ENCODE data around the gene NOL12. TPM values are rescaled to one million over a fixed set of nuclear protein-coding genes. Genes with fewer than 3 reads are reported as not detected.

The NOL12 gene

DNA sequence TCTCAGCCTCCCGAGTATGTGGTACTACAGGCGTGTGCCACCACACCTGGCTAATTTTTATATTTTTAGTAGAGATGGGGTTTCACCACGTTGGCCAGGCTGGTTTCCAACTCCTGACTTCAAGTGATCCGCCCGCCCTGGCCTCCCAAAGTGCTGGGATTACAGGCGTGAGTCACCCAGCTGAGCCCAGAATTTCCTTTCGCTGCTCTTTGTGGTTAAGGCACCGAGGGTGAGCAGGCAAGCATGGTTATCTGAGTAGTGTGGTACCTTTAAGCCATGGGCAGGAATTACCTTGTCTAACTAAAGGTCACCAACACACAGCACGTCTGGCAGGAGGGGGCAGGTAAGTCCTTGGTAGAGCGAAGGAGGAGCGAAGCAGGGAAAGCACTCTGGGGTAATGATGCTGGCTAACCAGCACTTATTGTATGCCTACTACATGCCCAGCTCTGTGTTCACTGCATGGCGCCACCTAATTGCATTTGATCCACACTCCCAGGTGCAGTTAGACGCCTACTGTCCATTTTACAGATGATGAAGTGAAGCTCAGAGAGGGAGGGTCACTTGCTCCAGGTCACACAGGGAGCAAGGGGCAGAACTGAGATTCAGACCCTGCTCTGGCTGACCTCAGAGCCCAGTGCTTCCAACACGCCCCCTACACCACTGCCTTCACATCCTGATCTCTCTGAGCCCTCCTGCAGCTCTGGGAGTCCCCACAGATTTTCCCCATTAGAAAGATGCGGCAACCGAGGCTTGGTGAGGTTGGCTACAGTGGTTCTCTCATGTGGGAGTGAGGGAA, 56.4 kb downstream of the NOL12 start:
- H3K79me1 ChIP-seq (replicated peaks; ENCODE audit: low read length, poor library complexity, severe bottlenecking) = peaks cover 6% of the 10 kb centered on the region

More for the DNA sequence above, 56.4 kb downstream of the NOL12 start:
- DNase-seq = peak; percentile 94
- peak overlapping the region in 1 of 2 experiments; percentile 49 for H3K14ac ChIP-seq (ENCODE audit: low read length in 2 of 2)
- H3K18ac ChIP-seq (ENCODE audit: low read depth in 1 of 2, low read length in 2 of 2) = peak overlapping the region; percentile 82 to 96
- H3K9me3 ChIP-seq (ENCODE audit: control insufficient read depth, low read length) = no peaks in the 10 kb centered on the region
- peak overlapping the region; percentile 28 to 83 for H3K4ac ChIP-seq (ENCODE audit: low read depth in 1 of 2, low read length in 2 of 2)
- no peaks in the 10 kb centered on the region for H3K27me3 ChIP-seq (ENCODE audit: control insufficient read depth in 1 of 2, insufficient read depth in 1 of 2, low read length in 2 of 2)
- H4K91ac ChIP-seq (ENCODE audit: low read length) = peak overlapping the region; percentile 20
- peak overlapping the region; percentile 8 for H2BK120ac ChIP-seq (ENCODE audit: low read depth, low read length)
- H3K23ac ChIP-seq (ENCODE audit: low read length in 2 of 2) = no peak overlapping the region
- no peak overlapping the region for H3K4me2 ChIP-seq (ENCODE audit: low read length, poor library complexity, severe bottlenecking)
- H3K27ac ChIP-seq (ENCODE audit: low read length, poor library complexity, severe bottlenecking) = peak overlapping the region; percentile 43
- no peak overlapping the region for H2AFZ ChIP-seq (ENCODE audit: low read depth, low read length)
- H3K4me3 ChIP-seq (ENCODE audit: insufficient read depth in 1 of 2, low read depth in 1 of 2, low read length in 2 of 2) = peak overlapping the region in 1 of 2 experiments; percentile 70
- H2BK15ac ChIP-seq (ENCODE audit: low read depth, poor library complexity, severe bottlenecking) = no peak overlapping the region
- WGBS = 41% methylated on average over 16 of the region's 16 CpGs
- H4K8ac ChIP-seq (ENCODE audit: low read length) = peak overlapping the region; percentile 70
- peaks cover 56% of the 10 kb centered on the region for H3K4me1 ChIP-seq (ENCODE audit: control insufficient read depth, insufficient read depth, low read depth, low read length)
- peak overlapping the region; percentile 76 to 98 for H2BK12ac ChIP-seq (ENCODE audit: low read length in 2 of 2)
- H3K9ac ChIP-seq (ENCODE audit: low read length) = peak overlapping the region; percentile 92
- H2AK5ac ChIP-seq (ENCODE audit: low read length, severe bottlenecking) = peak overlapping the region; percentile 82
- no peak overlapping the region for H2BK5ac ChIP-seq (ENCODE audit: low read depth, low read length, poor library complexity, severe bottlenecking)
- peaks cover 0 to 6% of the 10 kb centered on the region in 2 experiments for H3K36me3 ChIP-seq (ENCODE audit: control insufficient read depth in 1 of 2, insufficient read depth in 2 of 2, low read depth in 1 of 2, low read length in 2 of 2)

Small RNA genes within 50 kb of the gene (small RNA-seq; reads per million reads assigned to genes)
- gene RN7SL385P (ENCODE audit: low read depth) = not detected
